GM12878 (cell line): Measurements from ENCODE around the gene MAD1L1. TPM values are rescaled to one million over a fixed set of nuclear protein-coding genes. Genes with fewer than 3 reads are reported as not detected.

Experiments
- ATAC-seq: fragments of 200-7000 bp; cut with Tn5 transposase; 3 replicates; pipeline ENCODE4 v1.9.1; 2020; ENCODE audit warnings: mild to moderate bottlenecking, moderate library complexity
- BruUV-seq: library from RNA; stranded (reverse); fragments of 400-500 nt; replicated peaks from 2 replicates; lab custom pipeline; 2021; lab: Mats Ljungman, UMichigan
- CTCF ChIA-PET: fragments of 300-600 bp; sonication (Branson Sonifier 250); formaldehyde crosslinking; extraction: SDS; loops from one replicate; lab custom pipeline; 2021; ENCODE audit warnings: inconsistent platforms; lab: Yijun Ruan, JAX
- POLR2A ChIA-PET: fragments of 350-600 bp; formaldehyde crosslinking; extraction: SDS; loops from one replicate; lab custom pipeline; 2021; ENCODE audit warnings: inconsistent platforms; lab: Charles Lee
- RAD21 ChIA-PET: fragments of 300-600 bp; sonication (Branson Sonifier 250); formaldehyde crosslinking; loops from one replicate; lab custom pipeline; 2023; ENCODE audit warnings: antibody characterized with exemption; ENCODE audit not compliant: unreplicated experiment; lab: Charles Lee
- SMC1A ChIA-PET: fragments of 300-600 bp; sonication (Branson Sonifier 250); formaldehyde crosslinking; loops from one replicate; lab custom pipeline; 2023; ENCODE audit not compliant: unreplicated experiment, uncharacterized antibody; lab: Charles Lee
- DNase-seq: peaks from one replicate; pipeline ENCODE4 v3.0.0-alpha.2; 2011; ENCODE audit warnings: low read depth, low spot score
- FAIRE-seq: peaks from 3 replicates; lab custom pipeline; 2011; peaks lifted over from hg19 to GRCh38; lab: Jason Lieb, UNC
- H2AFZ ChIP-seq: 2 replicates; pipeline ENCODE4 v1.6.0; 2011; ENCODE audit warnings: low read depth, low read length, control low read depth; ENCODE audit not compliant: control insufficient read depth
- H3K27ac ChIP-seq: 2 replicates; pipeline ENCODE4 v1.5.1; 2011; ENCODE audit warnings: control low read depth; ENCODE audit not compliant: control insufficient read depth, insufficient read depth
- H3K27me3 ChIP-seq, 2 experiments: replicated peaks in 1 of 2; 2 replicates each; pipeline versions ENCODE4 v1.6.0 to v1.6.1; 2011; ENCODE audit warnings: low read length in 1 of 2; ENCODE audit not compliant: control insufficient read depth in 2 of 2, insufficient read depth in 2 of 2
- H3K36me3 ChIP-seq, 2 experiments: 2 replicates each; pipeline ENCODE4 v1.5.1; 2011; ENCODE audit warnings: low read length in 1 of 2; ENCODE audit not compliant: control insufficient read depth in 2 of 2, insufficient read depth in 2 of 2
- H3K4me1 ChIP-seq: 2 replicates; pipeline ENCODE4 v1.6.1; 2011; ENCODE audit warnings: mild to moderate bottlenecking, low read length, moderate library complexity, mixed read lengths; ENCODE audit not compliant: control insufficient read depth, insufficient read depth
- H3K4me2 ChIP-seq: 2 replicates; pipeline ENCODE4 v1.6.0; 2011; ENCODE audit warnings: control low read depth; ENCODE audit not compliant: control insufficient read depth, insufficient read depth
- H3K4me3 ChIP-seq: fragments of 200-600 bp; sonication (generic); 2 replicates; pipeline ENCODE4 v1.5.1; 2016
- H3K79me2 ChIP-seq: 2 replicates; pipeline ENCODE4 v1.6.0; 2011; ENCODE audit warnings: low read length; ENCODE audit not compliant: control insufficient read depth, insufficient read depth
- H3K9ac ChIP-seq: 2 replicates; pipeline ENCODE4 v1.8.0; 2011; ENCODE audit warnings: low read length, control low read depth, mixed read lengths; ENCODE audit not compliant: control insufficient read depth, insufficient read depth
- H3K9me3 ChIP-seq: replicated peaks from 3 replicates; pipeline ENCODE4 v1.5.1; 2011; ENCODE audit warnings: mild to moderate bottlenecking, low read length; ENCODE audit not compliant: control insufficient read depth, insufficient read depth
- H4K20me1 ChIP-seq: 2 replicates; pipeline ENCODE4 v1.6.0; 2011; ENCODE audit not compliant: control insufficient read depth, insufficient read depth
- CBX3 ChIP-seq: fragments of 200-600 bp; sonication (generic); IDR thresholded peaks from 2 replicates; pipeline ENCODE4 v1.6.1; 2016; ENCODE audit warnings: low read depth, borderline replicate concordance
- GABPA ChIP-seq: IDR thresholded peaks from 2 replicates; pipeline ENCODE4 v1.6.1; 2014; ENCODE audit warnings: antibody characterized with exemption, low read depth, mild to moderate bottlenecking, inconsistent platforms
- LARP7 ChIP-seq: fragments of 450-650 bp; IDR thresholded peaks from 2 replicates; pipeline ENCODE4 v1.6.1; 2017; ENCODE audit warnings: mild to moderate bottlenecking
- NR2F1 ChIP-seq: fragments of 450-650 bp; conservative IDR thresholded peaks from 2 replicates; pipeline ENCODE4 v1.6.1; 2017; ENCODE audit warnings: mild to moderate bottlenecking
- PAX8 ChIP-seq: fragments of 450-650 bp; IDR thresholded peaks from 2 replicates; pipeline ENCODE4 v1.6.1; 2017; ENCODE audit warnings: mild to moderate bottlenecking, moderate library complexity
- PBX3 ChIP-seq: IDR thresholded peaks from 2 replicates; pipeline ENCODE4 v1.6.1; 2011; ENCODE audit warnings: mild to moderate bottlenecking, low read depth, low read length, moderate library complexity; ENCODE audit not compliant: insufficient replicate concordance
- POLR2AphosphoS2 ChIP-seq: IDR thresholded peaks from 2 replicates; pipeline ENCODE4 v1.6.1; 2011; ENCODE audit warnings: low read depth, mild to moderate bottlenecking, low read length, improper control_type of control experiment, moderate library complexity
- SREBF2 ChIP-seq: IDR thresholded peaks from 2 replicates; pipeline ENCODE4 v1.6.1; 2012; ENCODE audit warnings: mild to moderate bottlenecking, low read length
- TARDBP ChIP-seq: IDR thresholded peaks from 2 replicates; pipeline ENCODE4 v1.6.1; 2016; ENCODE audit warnings: borderline replicate concordance
- ZNF217 ChIP-seq: fragments of 450-650 bp; IDR thresholded peaks from 2 replicates; pipeline ENCODE4 v1.6.1; 2017; ENCODE audit warnings: antibody characterized with exemption, mild to moderate bottlenecking
- WGBS: methylation state at CpG from one replicate; pipeline ENCODE4 v1.1.6; 2016; ENCODE audit warnings: low lambda C conversion rate; ENCODE audit not compliant: insufficient replicate concordance, insufficient coverage; ENCODE audit errors: missing lambda C conversion rate; 5-methylcytosine and 5-hydroxymethylcytosine counted together
- in situ Hi-C: fragments of 300-500 bp; cut with MboI; formaldehyde crosslinking; loops from 9 replicates; pipeline ENCODE4 v1.14.3; 2018; ENCODE audit warnings: mixed read lengths
- intact Hi-C: fragments of 100-400 bp; cut with micrococcal nuclease; formaldehyde crosslinking; loops from one replicate; pipeline ENCODE4 v1.14.2; 2022; ENCODE audit not compliant: unreplicated experiment
- polyA plus RNA-seq, 11 experiments: library from polyadenylated mRNA; depleted of rRNA in 4 of 11; unstranded in 6 of 11; stranded (reverse) in 5 of 11; fragments of >200 nt; fragmentation: Nextera tagmentation in 4 of 11; fragmentation: Illumina TruSeq in 1 of 11; extraction: Ambion mirVana in 4 of 11; extraction: Trizol in 1 of 11; gene quantifications; 1 replicate in 1 of 11; 2 replicates in 10 of 11; pipeline versions ENCODE4 v1.2.1 to v1.2.3, GENCODE V29; 2011 to 2016; ENCODE audit warnings: inconsistent platforms in 2 of 11, missing spikeins in 2 of 11, low read depth in 1 of 11
- total RNA-seq, 4 experiments: library from RNA; depleted of rRNA in 3 of 4; stranded (reverse); fragments of >200 nt in 3 of 4; fragmentation: Illumina TruSeq in 1 of 4; extraction: Trizol in 1 of 4; gene quantifications; 2 replicates each; pipeline versions ENCODE4 v1.2.1 to v1.2.3, GENCODE V29; 2013 to 2021
- TF ChIP-seq, protein P1 (sequence below): fragments of 450-650 bp; IDR thresholded peaks from 2 replicates; pipeline ENCODE4 v1.6.1; 2017; ENCODE audit warnings: mild to moderate bottlenecking

Gene MAD1L1
- total and polyA plus RNA-seq, 10 of the 15 experiments (the other 5 are each of a cell fraction or from before 2014, with no cell fraction given): 2.2 to 76.8 (median 38.3) TPM

- ChIA-PET CTCF (no interaction called here), RAD21 (no interaction called here), POLR2A (no interaction called here), SMC1A (no interaction called here)
- WGBS: 67% methylated on average over 3 of the region's 3 CpGs
- in situ Hi-C loops (no loop called here), intact Hi-C loops (no loop called here)
- DNase-seq (no peak), ATAC-seq (no peak), FAIRE-seq (no peak)
- no peaks in the 10 kb centered on the region for H3K79me2 ChIP-seq
- no peak overlapping the region for H3K9ac ChIP-seq
- BruUV-seq: no TSS peak
- H3K27ac ChIP-seq: no peak overlapping the region
- H3K4me2 ChIP-seq: no peak overlapping the region
- H3K36me3 ChIP-seq: no peaks in the 10 kb centered on the region
- TF ChIP-seq LARP7: no peak
- TF ChIP-seq, protein P1, sequence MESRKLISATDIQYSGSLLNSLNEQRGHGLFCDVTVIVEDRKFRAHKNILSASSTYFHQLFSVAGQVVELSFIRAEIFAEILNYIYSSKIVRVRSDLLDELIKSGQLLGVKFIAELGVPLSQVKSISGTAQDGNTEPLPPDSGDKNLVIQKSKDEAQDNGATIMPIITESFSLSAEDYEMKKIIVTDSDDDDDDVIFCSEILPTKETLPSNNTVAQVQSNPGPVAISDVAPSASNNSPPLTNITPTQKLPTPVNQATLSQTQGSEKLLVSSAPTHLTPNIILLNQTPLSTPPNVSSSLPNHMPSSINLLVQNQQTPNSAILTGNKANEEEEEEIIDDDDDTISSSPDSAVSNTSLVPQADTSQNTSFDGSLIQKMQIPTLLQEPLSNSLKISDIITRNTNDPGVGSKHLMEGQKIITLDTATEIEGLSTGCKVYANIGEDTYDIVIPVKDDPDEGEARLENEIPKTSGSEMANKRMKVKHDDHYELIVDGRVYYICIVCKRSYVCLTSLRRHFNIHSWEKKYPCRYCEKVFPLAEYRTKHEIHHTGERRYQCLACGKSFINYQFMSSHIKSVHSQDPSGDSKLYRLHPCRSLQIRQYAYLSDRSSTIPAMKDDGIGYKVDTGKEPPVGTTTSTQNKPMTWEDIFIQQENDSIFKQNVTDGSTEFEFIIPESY: no peak
- no peak for TF ChIP-seq PAX8
- TF ChIP-seq SREBF2: no peak
- TF ChIP-seq PBX3: no peak
- TF ChIP-seq ZNF217: no peak
- TF ChIP-seq CBX3: no peak
- TF ChIP-seq NR2F1: no peak
- no peak for TF ChIP-seq GABPA
- no peak for TF ChIP-seq TARDBP
- no peak for TF ChIP-seq POLR2AphosphoS2
- H4K20me1 ChIP-seq: no peaks in the 10 kb centered on the region
- H3K9me3 ChIP-seq: no peaks in the 10 kb centered on the region; the same call in 2 of the 3 replicates
- H2AFZ ChIP-seq: no peak overlapping the region
- no peak overlapping the region for H3K4me3 ChIP-seq
- no peaks in the 10 kb centered on the region for H3K27me3 ChIP-seq
- no peaks in the 10 kb centered on the region for H3K4me1 ChIP-seq
Measured at GRCh38 chr7:1785839-1786238, 446.9 kb downstream of the MAD1L1 start.
